Upper lobe of left lung (tissue), 6 donors: ENCODE data around the gene MFSD2A. TPM values are rescaled to one million over a fixed set of nuclear protein-coding genes. Genes with fewer than 3 reads are reported as not detected.

Source experiments
- ATAC-seq, 2 donors: fragments of 200-7000 bp; cut with Tn5 transposase; one replicate each; pipeline ENCODE4 v1.9.1; 2022; ENCODE audit warnings: mild to moderate bottlenecking in 2 of 2, moderate library complexity in 2 of 2; ENCODE audit not compliant: low FRiP score in 2 of 2
- DNase-seq, 2 donors: peaks; one replicate each; pipeline ENCODE4 v3.0.0-alpha.2; 2019 to 2020
- H3K27ac ChIP-seq, 4 donors: fragments of 200-600 bp; sonication (generic); one replicate each; pipeline ENCODE4 v1.5.1; 2016 to 2019
- H3K27me3 ChIP-seq, 4 donors: fragments of 200-600 bp; sonication (generic); one replicate each; pipeline ENCODE4 v1.5.1; 2017 to 2019
- H3K36me3 ChIP-seq, 4 donors: fragments of 200-600 bp; sonication (generic); one replicate each; pipeline ENCODE4 v1.5.1; 2016 to 2019
- H3K4me1 ChIP-seq, 4 donors: fragments of 200-600 bp; sonication (generic); one replicate each; pipeline ENCODE4 v1.5.1; 2018 to 2019
- H3K4me3 ChIP-seq, 4 donors: fragments of 200-600 bp; sonication (generic); one replicate each; pipeline ENCODE4 v1.5.1; 2017 to 2019; ENCODE audit warnings: mild to moderate bottlenecking in 2 of 4, moderate library complexity in 1 of 4
- H3K9me3 ChIP-seq, 4 donors: fragments of 200-600 bp; sonication (generic); one replicate each; pipeline ENCODE4 v1.5.1; 2018 to 2019
- EP300 ChIP-seq, 4 donors: sonication (generic); formaldehyde crosslinking; IDR thresholded peaks; one replicate each; pipeline ENCODE4 v1.5.1; 2017; ENCODE audit warnings: antibody characterized with exemption in 4 of 4, control low read depth in 2 of 4
- POLR2A ChIP-seq, 4 donors: fragments of 450-650 bp; IDR thresholded peaks; one replicate each; pipeline ENCODE4 v1.5.1; 2016 to 2017; ENCODE audit warnings: antibody characterized with exemption in 4 of 4, mild to moderate bottlenecking in 2 of 4
- POLR2AphosphoS5 ChIP-seq, 2 donors: sonication (generic); formaldehyde crosslinking; IDR thresholded peaks; one replicate each; pipeline ENCODE4 v1.5.1; 2017; ENCODE audit warnings: antibody characterized with exemption in 2 of 2
- WGBS, 2 donors: methylation state at CpG; one replicate each; pipeline ENCODE4 v1.1.5; 2017 to 2018; 5-methylcytosine and 5-hydroxymethylcytosine counted together
- total RNA-seq, 6 donors: library from RNA; depleted of rRNA in 4 of 6; stranded (reverse); fragments of >200 nt in 4 of 6; gene quantifications; one replicate each; pipeline versions ENCODE4 v1.1.0 to v1.2.1, GENCODE V29; 2016 to 2021
- TF ChIP-seq, protein P1 (sequence below), 6 experiments: fragments of 450-650 bp in 4 of 6; fragments of 200-600 bp in 2 of 6; sonication (generic) in 2 of 6; IDR thresholded peaks; one replicate each; pipeline ENCODE4 v1.5.1; 2016 to 2019; ENCODE audit warnings: antibody characterized with exemption in 6 of 6
- donor health status: DM: no; HTN: no; CAD: no; lungs with moderate emphysema.
- donor health status: DM: no; HTN: yes; CAD: no; lungs with severe emphysema.

Gene MFSD2A
- total RNA-seq, 6 donors from 2014 or later: 63.9 to 196 (median 109) TPM

DNA sequence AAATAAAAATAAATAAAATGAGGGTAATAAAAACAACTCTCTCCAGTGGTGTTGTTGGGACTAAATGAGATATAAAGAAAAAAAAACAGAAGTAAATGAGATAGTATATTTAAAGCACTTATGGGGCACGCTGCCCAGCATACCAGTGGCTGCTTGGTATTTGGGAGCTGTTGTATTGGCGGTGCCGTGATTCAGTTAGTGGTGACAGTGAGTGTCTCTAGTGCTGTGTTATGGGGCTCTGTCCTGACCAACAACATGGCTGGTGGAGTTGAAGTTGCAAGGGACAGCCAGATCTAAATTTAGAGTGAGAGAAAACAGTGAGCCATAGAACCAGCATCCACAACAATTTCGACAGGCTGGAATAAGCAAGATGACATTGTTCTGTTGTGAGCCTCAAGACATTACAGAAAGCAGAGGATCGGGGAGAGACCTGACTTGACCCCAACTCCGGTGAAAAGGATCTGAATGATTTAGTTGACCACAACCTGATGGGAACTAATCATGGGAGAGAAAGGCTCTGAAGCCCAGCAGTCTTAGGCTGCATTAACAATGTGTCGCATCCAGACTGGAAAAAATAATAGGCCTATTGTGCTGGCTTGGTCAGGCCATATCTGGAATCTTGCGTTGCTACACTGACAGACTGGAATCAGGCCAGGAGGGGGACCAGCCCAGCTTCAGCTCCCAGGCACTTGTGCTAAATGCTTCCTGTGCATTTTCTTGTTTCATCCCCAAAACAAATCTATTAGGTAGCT, 2.4 kb upstream of the MFSD2A start:
- DNase-seq: no peak
- no peak overlapping the region for H3K27ac ChIP-seq
- peaks cover 18 to 40% (median 23%) of the 10 kb centered on the region in 4 donors for H3K4me1 ChIP-seq
- no peaks in the 10 kb centered on the region for H3K27me3 ChIP-seq
- no peaks in the 10 kb centered on the region for H3K9me3 ChIP-seq
- TF ChIP-seq, protein P1, sequence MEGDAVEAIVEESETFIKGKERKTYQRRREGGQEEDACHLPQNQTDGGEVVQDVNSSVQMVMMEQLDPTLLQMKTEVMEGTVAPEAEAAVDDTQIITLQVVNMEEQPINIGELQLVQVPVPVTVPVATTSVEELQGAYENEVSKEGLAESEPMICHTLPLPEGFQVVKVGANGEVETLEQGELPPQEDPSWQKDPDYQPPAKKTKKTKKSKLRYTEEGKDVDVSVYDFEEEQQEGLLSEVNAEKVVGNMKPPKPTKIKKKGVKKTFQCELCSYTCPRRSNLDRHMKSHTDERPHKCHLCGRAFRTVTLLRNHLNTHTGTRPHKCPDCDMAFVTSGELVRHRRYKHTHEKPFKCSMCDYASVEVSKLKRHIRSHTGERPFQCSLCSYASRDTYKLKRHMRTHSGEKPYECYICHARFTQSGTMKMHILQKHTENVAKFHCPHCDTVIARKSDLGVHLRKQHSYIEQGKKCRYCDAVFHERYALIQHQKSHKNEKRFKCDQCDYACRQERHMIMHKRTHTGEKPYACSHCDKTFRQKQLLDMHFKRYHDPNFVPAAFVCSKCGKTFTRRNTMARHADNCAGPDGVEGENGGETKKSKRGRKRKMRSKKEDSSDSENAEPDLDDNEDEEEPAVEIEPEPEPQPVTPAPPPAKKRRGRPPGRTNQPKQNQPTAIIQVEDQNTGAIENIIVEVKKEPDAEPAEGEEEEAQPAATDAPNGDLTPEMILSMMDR (IDR thresholded peaks at IDR 0.05): no peak
- TF ChIP-seq EP300 (IDR thresholded peaks at IDR 0.05) (no peak), POLR2AphosphoS5 (IDR thresholded peaks at IDR 0.05) (no peak), POLR2A (IDR thresholded peaks at IDR 0.05) (no peak)
- ATAC-seq: no peak
- H3K4me3 ChIP-seq: no peak overlapping the region
- no peaks in the 10 kb centered on the region for H3K36me3 ChIP-seq
- WGBS, 2 donors: 76 to 81% methylated on average over 8 of the region's 8 CpGs

DNA sequence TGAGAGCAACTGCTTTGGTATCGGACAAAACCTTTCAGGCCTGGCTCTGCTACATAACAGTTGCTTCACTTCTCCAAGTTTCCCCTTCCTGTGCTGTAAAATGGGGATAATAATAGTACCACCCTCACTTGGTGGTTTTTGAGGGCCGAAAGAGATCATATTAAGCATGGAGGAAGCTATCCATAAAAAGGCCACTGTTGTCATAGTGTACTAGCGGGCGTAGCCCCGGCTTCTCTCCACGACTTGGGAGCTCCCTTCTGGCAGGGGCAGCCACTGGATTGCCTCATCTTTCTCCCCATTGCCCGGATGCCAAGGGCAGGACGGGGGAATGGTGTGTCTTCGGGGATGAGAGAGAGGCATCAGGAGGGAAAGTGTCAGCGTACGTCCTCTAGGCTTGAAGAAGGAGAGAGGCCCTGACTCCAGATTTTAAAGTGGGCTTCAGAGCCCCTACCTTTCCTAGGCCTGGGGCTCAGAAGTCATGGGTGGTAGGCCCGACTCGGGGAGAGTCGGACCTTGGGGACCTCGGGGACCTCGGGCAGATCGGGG, 548 bp upstream of the MFSD2A start:
- Histone ChIP-seq H3K9me3 (no peaks in the 10 kb centered on the region), H3K27me3 (no peaks in the 10 kb centered on the region), H3K4me3 (peak overlapping the region in 3 of 4 donors; percentile 55 to 75 (median 67)), H3K27ac (peak overlapping the region; percentile 61 to 94 (median 76)), H3K36me3 (peaks cover 0 to 3% (median 0%) of the 10 kb centered on the region in 4 donors), H3K4me1 (peaks cover 25 to 55% (median 37%) of the 10 kb centered on the region in 4 donors)
- no peak for TF ChIP-seq EP300 (IDR thresholded peaks at IDR 0.05)
- TF ChIP-seq POLR2A (IDR thresholded peaks at IDR 0.05): no peak
- no peak for TF ChIP-seq POLR2AphosphoS5 (IDR thresholded peaks at IDR 0.05)
- TF ChIP-seq, protein P1 (IDR thresholded peaks at IDR 0.05): no peak
- DNase-seq (peak in 1 of 2 donors; percentile 58), ATAC-seq (peak in 1 of 2 donors; percentile 37)
- 33 to 35% methylated on average over 11 to 17 of the region's 17 CpGs for WGBS, 2 donors

DNA sequence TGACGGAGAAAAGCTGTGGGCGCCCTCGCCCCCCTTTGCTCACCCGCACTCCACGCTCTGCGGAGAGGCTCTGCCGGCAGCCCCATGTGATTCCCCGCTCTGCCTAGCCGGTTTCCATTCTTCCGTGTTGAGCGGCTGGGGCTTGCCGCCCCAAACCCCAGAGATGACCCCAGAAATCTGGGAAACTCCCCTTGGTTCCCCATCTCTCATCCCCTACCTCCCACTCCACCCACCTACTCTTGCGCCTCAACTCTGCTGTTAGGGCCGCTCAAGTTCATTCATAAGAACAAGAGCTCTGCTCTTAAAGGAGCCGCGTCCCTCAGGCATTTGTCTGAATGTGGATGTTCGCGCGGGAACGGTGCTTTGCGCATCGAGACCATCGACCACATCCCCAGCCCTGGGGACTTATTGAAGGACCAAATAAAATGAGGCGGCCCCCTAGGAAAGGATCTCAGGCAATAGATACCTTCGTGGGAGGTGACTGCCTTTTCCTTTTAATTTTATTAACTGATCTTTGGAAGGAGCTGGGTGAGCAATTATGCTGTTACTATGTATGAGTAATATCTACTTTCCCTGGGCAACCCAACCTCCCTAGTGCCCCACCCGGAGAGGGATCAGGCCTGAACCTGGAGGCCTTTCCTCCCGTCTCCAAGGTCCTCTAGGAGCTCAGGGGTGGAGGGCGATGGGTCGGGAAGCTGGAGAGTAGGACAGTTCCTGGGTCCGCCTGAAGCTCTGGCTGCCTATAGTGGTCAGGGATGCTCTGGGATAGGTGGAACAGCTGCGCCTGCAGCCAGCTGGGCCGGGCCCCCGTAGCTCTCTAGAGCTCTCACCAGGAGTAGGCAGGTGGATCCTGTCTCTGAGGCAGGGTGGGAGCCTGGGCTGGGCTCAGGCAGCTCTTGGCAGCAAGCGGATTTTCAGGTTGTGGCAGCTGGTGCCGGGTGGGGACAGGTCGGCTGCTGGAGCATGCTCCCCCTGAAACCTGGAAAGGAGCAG, 898 bp downstream of the MFSD2A start:
- peak overlapping the region; percentile 26 to 75 (median 61) for H3K4me3 ChIP-seq
- ATAC-seq: peak; percentile 1 to 54
- no peaks in the 10 kb centered on the region for H3K9me3 ChIP-seq
- TF ChIP-seq EP300 (IDR thresholded peaks at IDR 0.05) (no peak), POLR2AphosphoS5 (IDR thresholded peaks at IDR 0.05) (no peak), POLR2A (IDR thresholded peaks at IDR 0.05) (no peak)
- TF ChIP-seq, protein P1 (IDR thresholded peaks at IDR 0.05): no peak
- H3K4me1 ChIP-seq: peaks cover 29 to 67% (median 47%) of the 10 kb centered on the region in 4 donors
- H3K27ac ChIP-seq: peak overlapping the region; percentile 15 to 94 (median 72)
- H3K36me3 ChIP-seq: peaks cover 0 to 3% (median 0%) of the 10 kb centered on the region in 4 donors
- no peaks in the 10 kb centered on the region for H3K27me3 ChIP-seq
- peak in 1 of 2 donors; percentile 54 for DNase-seq
- WGBS, 2 donors: 14 to 16% methylated on average over 27 to 34 of the region's 36 CpGs

DNA sequence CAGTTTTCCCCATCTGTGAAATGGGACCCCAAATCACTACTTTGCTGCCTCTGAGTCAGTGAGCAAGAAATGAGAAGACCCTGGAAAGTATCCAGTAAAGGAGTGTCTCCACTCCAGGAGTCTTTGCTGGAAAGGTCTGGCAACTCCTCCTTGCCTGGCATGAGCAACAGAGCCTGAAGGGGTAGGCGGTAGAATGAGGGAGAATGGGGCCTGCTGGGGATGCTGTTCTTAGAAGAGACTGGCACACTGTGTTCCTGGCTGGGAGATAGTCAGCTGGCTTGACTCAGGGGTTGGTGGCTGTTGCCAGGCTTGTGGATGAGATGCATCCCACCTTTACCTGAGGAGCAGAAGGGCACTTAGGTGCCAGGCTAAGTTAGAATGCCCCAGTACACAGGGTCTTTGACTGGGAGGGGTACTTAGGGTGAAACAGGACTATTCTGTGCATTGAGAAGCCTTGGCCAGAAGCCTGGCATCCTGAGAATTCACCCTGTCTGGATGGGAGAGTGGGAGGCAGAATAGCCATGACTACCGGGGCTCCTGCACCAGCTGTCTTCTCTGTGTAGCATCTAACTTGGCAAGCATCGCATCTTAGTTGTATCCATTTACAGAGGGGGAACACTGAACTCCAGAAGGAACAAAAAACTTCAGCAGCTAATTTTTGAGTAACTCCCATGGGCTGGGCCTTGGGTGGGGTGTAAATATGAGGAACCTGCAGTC, 2.5 kb downstream of the MFSD2A start:
- ATAC-seq (no peak), DNase-seq (peak in 1 of 2 donors; percentile 58)
- WGBS, 2 donors: 66 to 71% methylated on average over 3 of the region's 3 CpGs
- H3K4me3 ChIP-seq: peak overlapping the region in 3 of 4 donors; percentile 55 to 75 (median 67)
- H3K4me1 ChIP-seq: peaks cover 29 to 72% (median 52%) of the 10 kb centered on the region in 4 donors
- H3K9me3 ChIP-seq: no peaks in the 10 kb centered on the region
- H3K27ac ChIP-seq: peak overlapping the region in 3 of 4 donors; percentile 28 to 94 (median 89)
- H3K36me3 ChIP-seq: peaks cover 0 to 3% (median 0%) of the 10 kb centered on the region in 4 donors
- no peaks in the 10 kb centered on the region for H3K27me3 ChIP-seq
- peak in 1 of 4 donors; percentile 49 for TF ChIP-seq POLR2A (IDR thresholded peaks at IDR 0.05)
- no peak for TF ChIP-seq EP300 (IDR thresholded peaks at IDR 0.05)
- TF ChIP-seq POLR2AphosphoS5 (IDR thresholded peaks at IDR 0.05): peak in 1 of 2 donors; percentile 14
- TF ChIP-seq, protein P1 (IDR thresholded peaks at IDR 0.05): no peak
